ENCODE results near the gene PRIMA1.

PRIMA1 gene

GRCh38 chr14:93674343-93674742 is 113.9 kb downstream of the PRIMA1 start:
- DNase-seq (ENCODE audit: low spot score) = no peak

GRCh38 chr14:93669632-93670031 is 118.7 kb downstream of the PRIMA1 start:
- DNase-seq (ENCODE audit: low spot score) = no peak

Measured in globus pallidus (tissue), 1 donor.